ENCODE measurements around the gene SFT2D1.

DNA sequence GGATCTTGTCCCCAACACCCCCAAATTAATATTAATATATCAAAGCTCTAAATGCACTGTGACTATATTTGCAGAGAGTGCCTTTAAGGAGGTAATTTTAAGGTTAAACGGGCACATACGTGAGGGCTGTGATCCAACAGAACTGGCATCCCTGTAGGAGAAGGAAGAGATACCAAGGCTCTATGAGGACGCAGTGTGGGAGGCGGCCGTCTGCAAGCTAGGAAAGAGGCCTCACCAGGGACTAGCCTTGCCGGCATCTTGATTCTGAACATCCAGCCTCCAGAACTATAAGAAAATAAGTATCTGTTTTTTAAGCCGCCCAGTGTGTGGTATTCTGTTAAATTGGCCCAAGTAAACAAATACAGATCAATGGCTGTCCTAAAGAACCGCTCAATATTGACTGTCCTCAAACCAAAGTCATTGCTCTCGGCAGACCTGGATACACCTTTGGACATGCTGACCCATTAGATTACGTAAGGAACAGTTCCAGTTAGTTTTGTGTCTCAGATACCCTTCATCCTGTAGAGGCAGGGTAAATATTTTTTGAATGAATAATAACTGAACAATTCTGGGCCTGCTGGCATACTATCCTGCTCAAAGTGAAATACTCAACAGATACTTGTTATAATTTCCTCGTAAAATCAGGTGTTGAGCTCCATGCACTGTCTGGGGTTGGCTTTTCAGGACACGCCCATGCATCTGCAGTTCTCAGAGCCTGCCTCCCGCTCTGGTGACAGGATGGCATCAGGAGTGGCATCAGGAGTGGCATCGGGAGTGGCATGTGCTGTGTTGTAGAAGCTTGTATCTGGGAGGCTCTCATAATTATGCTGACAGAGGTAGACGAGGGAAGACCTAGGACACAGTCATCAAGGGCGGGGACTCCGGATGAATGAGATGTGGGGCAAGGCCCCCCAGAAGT, 40.5 kb downstream of the SFT2D1 start:
- TF ChIP-seq SRF (IDR thresholded peaks at IDR 0.05; ENCODE audit: low read depth) = no peak
- TF ChIP-seq, protein P1, sequence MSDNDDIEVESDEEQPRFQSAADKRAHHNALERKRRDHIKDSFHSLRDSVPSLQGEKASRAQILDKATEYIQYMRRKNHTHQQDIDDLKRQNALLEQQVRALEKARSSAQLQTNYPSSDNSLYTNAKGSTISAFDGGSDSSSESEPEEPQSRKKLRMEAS (IDR thresholded peaks at IDR 0.05) = no peak
- no peak for TF ChIP-seq POLR2A (IDR thresholded peaks at IDR 0.05; ENCODE audit: borderline replicate concordance, extremely low read depth, insufficient read depth, insufficient read length)
- TF ChIP-seq SIN3A (IDR thresholded peaks at IDR 0.05; ENCODE audit: low read depth) = no peak
- TF ChIP-seq ZNF274 (IDR thresholded peaks at IDR 0.05; ENCODE audit: low read depth, low read length) = no peak
- TF ChIP-seq POLR2AphosphoS5 (IDR thresholded peaks at IDR 0.05; ENCODE audit: low read depth, low read length) = no peak
- TF ChIP-seq, protein P2, sequence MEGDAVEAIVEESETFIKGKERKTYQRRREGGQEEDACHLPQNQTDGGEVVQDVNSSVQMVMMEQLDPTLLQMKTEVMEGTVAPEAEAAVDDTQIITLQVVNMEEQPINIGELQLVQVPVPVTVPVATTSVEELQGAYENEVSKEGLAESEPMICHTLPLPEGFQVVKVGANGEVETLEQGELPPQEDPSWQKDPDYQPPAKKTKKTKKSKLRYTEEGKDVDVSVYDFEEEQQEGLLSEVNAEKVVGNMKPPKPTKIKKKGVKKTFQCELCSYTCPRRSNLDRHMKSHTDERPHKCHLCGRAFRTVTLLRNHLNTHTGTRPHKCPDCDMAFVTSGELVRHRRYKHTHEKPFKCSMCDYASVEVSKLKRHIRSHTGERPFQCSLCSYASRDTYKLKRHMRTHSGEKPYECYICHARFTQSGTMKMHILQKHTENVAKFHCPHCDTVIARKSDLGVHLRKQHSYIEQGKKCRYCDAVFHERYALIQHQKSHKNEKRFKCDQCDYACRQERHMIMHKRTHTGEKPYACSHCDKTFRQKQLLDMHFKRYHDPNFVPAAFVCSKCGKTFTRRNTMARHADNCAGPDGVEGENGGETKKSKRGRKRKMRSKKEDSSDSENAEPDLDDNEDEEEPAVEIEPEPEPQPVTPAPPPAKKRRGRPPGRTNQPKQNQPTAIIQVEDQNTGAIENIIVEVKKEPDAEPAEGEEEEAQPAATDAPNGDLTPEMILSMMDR (IDR thresholded peaks at IDR 0.05 in 2 of 3, conservative IDR thresholded peaks at IDR 0.05 in 1 of 3; ENCODE audit: borderline replicate concordance in 1 of 3, insufficient read depth in 1 of 3, low read depth in 2 of 3, low read length in 2 of 3) = no peak
- TF ChIP-seq CEBPB (IDR thresholded peaks at IDR 0.05; ENCODE audit: low read depth) = no peak
- TF ChIP-seq EZH2 (IDR thresholded peaks at IDR 0.05) = no peak
- no peak for TF ChIP-seq TCF7L2 (IDR thresholded peaks at IDR 0.05; ENCODE audit: borderline replicate concordance, extremely low read depth, insufficient read depth, insufficient read length)
- no peak for TF ChIP-seq ZFX (IDR thresholded peaks at IDR 0.05)

Data from HCT116 (cell line).